ENCODE measurements around the gene UBE2G2. TPM values are rescaled to one million over a fixed set of nuclear protein-coding genes. Genes with fewer than 3 reads are reported as not detected.

Gene UBE2G2
- total RNA-seq, 1 experiment from 2014 or later: 117 TPM

- TF ChIP-seq AR (CRISPR knock-in tag; IDR thresholded peaks at IDR 0.05) (no peak), ERG (CRISPR knock-in tag; IDR thresholded peaks at IDR 0.05) (no peak)
Measured at GRCh38 chr21:44730028-44730395, 71.6 kb downstream of the UBE2G2 start (continued).

GRCh38 chr21:44729336-44730027, 72.1 kb downstream of the UBE2G2 start:
- CTCF ChIA-PET: no interaction called here
- DNase-seq (ENCODE audit: low spot score) (no peak), ATAC-seq (no peak)
- Mint-ChIP-seq H3K27ac (no peak overlapping the region), H3K9me3 (peaks cover 6% of the 10 kb centered on the region), H3K36me3 (no peaks in the 10 kb centered on the region), H3K4me1 (peaks cover 5% of the 10 kb centered on the region; the same call in 1 of the 2 replicates), H3K4me3 (no peak overlapping the region), H3K27me3 (ENCODE audit: low read depth) (no peaks in the 10 kb centered on the region; the same call in 1 of the 2 replicates)
- POLR2A ChIA-PET: no interaction called here
- TF ChIP-seq, protein P1, sequence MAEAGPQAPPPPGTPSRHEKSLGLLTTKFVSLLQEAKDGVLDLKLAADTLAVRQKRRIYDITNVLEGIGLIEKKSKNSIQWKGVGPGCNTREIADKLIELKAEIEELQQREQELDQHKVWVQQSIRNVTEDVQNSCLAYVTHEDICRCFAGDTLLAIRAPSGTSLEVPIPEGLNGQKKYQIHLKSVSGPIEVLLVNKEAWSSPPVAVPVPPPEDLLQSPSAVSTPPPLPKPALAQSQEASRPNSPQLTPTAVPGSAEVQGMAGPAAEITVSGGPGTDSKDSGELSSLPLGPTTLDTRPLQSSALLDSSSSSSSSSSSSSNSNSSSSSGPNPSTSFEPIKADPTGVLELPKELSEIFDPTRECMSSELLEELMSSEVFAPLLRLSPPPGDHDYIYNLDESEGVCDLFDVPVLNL (CRISPR knock-in tag; IDR thresholded peaks at IDR 0.05; ENCODE audit: borderline replicate concordance, low read depth): no peak
- no peak for TF ChIP-seq ERG (CRISPR knock-in tag; IDR thresholded peaks at IDR 0.05)
- no peak for TF ChIP-seq GRHL2 (CRISPR knock-in tag; IDR thresholded peaks at IDR 0.05; ENCODE audit: insufficient replicate concordance, severe bottlenecking)
- TF ChIP-seq SP1 (CRISPR knock-in tag; conservative IDR thresholded peaks at IDR 0.05): no peak
- no peak for TF ChIP-seq JAZF1 (CRISPR knock-in tag; IDR thresholded peaks at IDR 0.05)
- no peak for TF ChIP-seq TP53 (CRISPR knock-in tag; IDR thresholded peaks at IDR 0.05)
- TF ChIP-seq, protein P2, sequence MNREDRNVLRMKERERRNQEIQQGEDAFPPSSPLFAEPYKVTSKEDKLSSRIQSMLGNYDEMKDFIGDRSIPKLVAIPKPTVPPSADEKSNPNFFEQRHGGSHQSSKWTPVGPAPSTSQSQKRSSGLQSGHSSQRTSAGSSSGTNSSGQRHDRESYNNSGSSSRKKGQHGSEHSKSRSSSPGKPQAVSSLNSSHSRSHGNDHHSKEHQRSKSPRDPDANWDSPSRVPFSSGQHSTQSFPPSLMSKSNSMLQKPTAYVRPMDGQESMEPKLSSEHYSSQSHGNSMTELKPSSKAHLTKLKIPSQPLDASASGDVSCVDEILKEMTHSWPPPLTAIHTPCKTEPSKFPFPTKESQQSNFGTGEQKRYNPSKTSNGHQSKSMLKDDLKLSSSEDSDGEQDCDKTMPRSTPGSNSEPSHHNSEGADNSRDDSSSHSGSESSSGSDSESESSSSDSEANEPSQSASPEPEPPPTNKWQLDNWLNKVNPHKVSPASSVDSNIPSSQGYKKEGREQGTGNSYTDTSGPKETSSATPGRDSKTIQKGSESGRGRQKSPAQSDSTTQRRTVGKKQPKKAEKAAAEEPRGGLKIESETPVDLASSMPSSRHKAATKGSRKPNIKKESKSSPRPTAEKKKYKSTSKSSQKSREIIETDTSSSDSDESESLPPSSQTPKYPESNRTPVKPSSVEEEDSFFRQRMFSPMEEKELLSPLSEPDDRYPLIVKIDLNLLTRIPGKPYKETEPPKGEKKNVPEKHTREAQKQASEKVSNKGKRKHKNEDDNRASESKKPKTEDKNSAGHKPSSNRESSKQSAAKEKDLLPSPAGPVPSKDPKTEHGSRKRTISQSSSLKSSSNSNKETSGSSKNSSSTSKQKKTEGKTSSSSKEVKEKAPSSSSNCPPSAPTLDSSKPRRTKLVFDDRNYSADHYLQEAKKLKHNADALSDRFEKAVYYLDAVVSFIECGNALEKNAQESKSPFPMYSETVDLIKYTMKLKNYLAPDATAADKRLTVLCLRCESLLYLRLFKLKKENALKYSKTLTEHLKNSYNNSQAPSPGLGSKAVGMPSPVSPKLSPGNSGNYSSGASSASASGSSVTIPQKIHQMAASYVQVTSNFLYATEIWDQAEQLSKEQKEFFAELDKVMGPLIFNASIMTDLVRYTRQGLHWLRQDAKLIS (CRISPR knock-in tag; IDR thresholded peaks at IDR 0.05; ENCODE audit: borderline replicate concordance): no peak
- no peak for TF ChIP-seq CBFB (CRISPR knock-in tag; IDR thresholded peaks at IDR 0.05; ENCODE audit: low read depth)
- no peak for TF ChIP-seq ATF2 (CRISPR knock-in tag; IDR thresholded peaks at IDR 0.05; ENCODE audit: borderline replicate concordance, low read depth)
- TF ChIP-seq GABPB1 (CRISPR knock-in tag; IDR thresholded peaks at IDR 0.05): no peak
- TF ChIP-seq RORB (CRISPR knock-in tag; IDR thresholded peaks at IDR 0.05): no peak
- TF ChIP-seq EMX1 (CRISPR knock-in tag; IDR thresholded peaks at IDR 0.05): no peak
- TF ChIP-seq, protein P3, sequence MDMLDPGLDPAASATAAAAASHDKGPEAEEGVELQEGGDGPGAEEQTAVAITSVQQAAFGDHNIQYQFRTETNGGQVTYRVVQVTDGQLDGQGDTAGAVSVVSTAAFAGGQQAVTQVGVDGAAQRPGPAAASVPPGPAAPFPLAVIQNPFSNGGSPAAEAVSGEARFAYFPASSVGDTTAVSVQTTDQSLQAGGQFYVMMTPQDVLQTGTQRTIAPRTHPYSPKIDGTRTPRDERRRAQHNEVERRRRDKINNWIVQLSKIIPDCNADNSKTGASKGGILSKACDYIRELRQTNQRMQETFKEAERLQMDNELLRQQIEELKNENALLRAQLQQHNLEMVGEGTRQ (CRISPR knock-in tag; IDR thresholded peaks at IDR 0.05): no peak
- no peak for TF ChIP-seq NR3C1 (CRISPR knock-in tag; conservative IDR thresholded peaks at IDR 0.05; ENCODE audit: low read depth)
- TF ChIP-seq TEAD1 (CRISPR knock-in tag; IDR thresholded peaks at IDR 0.05): no peak
- TF ChIP-seq, protein P4, sequence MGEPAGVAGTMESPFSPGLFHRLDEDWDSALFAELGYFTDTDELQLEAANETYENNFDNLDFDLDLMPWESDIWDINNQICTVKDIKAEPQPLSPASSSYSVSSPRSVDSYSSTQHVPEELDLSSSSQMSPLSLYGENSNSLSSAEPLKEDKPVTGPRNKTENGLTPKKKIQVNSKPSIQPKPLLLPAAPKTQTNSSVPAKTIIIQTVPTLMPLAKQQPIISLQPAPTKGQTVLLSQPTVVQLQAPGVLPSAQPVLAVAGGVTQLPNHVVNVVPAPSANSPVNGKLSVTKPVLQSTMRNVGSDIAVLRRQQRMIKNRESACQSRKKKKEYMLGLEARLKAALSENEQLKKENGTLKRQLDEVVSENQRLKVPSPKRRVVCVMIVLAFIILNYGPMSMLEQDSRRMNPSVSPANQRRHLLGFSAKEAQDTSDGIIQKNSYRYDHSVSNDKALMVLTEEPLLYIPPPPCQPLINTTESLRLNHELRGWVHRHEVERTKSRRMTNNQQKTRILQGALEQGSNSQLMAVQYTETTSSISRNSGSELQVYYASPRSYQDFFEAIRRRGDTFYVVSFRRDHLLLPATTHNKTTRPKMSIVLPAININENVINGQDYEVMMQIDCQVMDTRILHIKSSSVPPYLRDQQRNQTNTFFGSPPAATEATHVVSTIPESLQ (CRISPR knock-in tag; IDR thresholded peaks at IDR 0.05): no peak
- TF ChIP-seq, protein P5, sequence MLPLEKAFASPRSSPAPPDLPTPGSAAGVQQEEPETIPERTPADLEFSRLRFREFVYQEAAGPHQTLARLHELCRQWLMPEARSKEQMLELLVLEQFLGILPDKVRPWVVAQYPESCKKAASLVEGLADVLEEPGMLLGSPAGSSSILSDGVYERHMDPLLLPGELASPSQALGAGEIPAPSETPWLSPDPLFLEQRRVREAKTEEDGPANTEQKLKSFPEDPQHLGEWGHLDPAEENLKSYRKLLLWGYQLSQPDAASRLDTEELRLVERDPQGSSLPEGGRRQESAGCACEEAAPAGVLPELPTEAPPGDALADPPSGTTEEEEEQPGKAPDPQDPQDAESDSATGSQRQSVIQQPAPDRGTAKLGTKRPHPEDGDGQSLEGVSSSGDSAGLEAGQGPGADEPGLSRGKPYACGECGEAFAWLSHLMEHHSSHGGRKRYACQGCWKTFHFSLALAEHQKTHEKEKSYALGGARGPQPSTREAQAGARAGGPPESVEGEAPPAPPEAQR (CRISPR knock-in tag; IDR thresholded peaks at IDR 0.05): no peak
